Testis (tissue), 3 donors: Measurements from ENCODE around the gene STYK1. TPM values are rescaled to one million over a fixed set of nuclear protein-coding genes. Genes with fewer than 3 reads are reported as not detected.

Experiments
- DNase-seq: peaks from one replicate; pipeline ENCODE4 v3.0.0-alpha.2; 2019
- H3K27ac ChIP-seq, 2 donors: fragments of 200-600 bp; sonication (generic); one replicate each; pipeline ENCODE4 v1.5.1; 2019
- H3K27me3 ChIP-seq: fragments of 200-600 bp; sonication (generic); one replicate; pipeline ENCODE4 v1.5.1; 2019
- H3K36me3 ChIP-seq: fragments of 200-600 bp; sonication (generic); one replicate; pipeline ENCODE4 v1.5.1; 2017; ENCODE audit warnings: low read depth; ENCODE audit errors: missing control alignments
- H3K4me1 ChIP-seq: fragments of 200-600 bp; sonication (generic); one replicate; pipeline ENCODE4 v1.5.1; 2019
- H3K4me3 ChIP-seq, 2 donors: fragments of 200-600 bp; sonication (generic); one replicate each; pipeline ENCODE4 v1.5.1; 2017 to 2019
- H3K9me3 ChIP-seq: fragments of 200-600 bp; sonication (generic); one replicate; pipeline ENCODE4 v1.5.1; 2017
- CTCF ChIP-seq, 3 experiments: fragments of 450-650 bp in 2 of 3; fragments of 200-600 bp in 1 of 3; sonication (generic) in 1 of 3; IDR thresholded peaks; one replicate each; pipeline ENCODE4 v1.5.1; 2016 to 2019; ENCODE audit warnings: antibody characterized with exemption in 3 of 3, mild to moderate bottlenecking in 2 of 3, moderate library complexity in 1 of 3
- POLR2A ChIP-seq: fragments of 450-650 bp; IDR thresholded peaks from one replicate; pipeline ENCODE4 v1.6.1; 2017; ENCODE audit warnings: antibody characterized with exemption, mild to moderate bottlenecking, moderate library complexity
- WGBS, 2 donors: methylation state at CpG; one replicate each; pipeline ENCODE4 v1.1.5; 2018; 5-methylcytosine and 5-hydroxymethylcytosine counted together
- intact Hi-C: fragments of 100-400 bp; cut with DNase I; formaldehyde crosslinking; loops from one replicate; pipeline ENCODE4 v1.15.1; 2023; ENCODE audit warnings: low total_unique reads
- polyA plus RNA-seq: library from polyadenylated mRNA; stranded (reverse); fragments of 350-450 nt; fragmentation: Illumina TruSeq; extraction: RNeasy Lipid Tissue Mini Kit (QIAGEN cat#74804); gene quantifications from one replicate; pipeline ENCODE4 v1.2.3, GENCODE V29; 2014; ENCODE audit warnings: low read depth, low replicate concordance; ENCODE audit not compliant: insufficient read depth
- total RNA-seq, 2 donors: library from RNA; depleted of rRNA; stranded (reverse); fragments of >200 nt; gene quantifications; one replicate each; pipeline ENCODE4 v1.2.3, GENCODE V29; 2016

STYK1 gene
- total and polyA plus RNA-seq, 3 donors from 2014 or later, result 0.24 to 0.50 (median 0.26) TPM

GRCh38 chr12:10645910-10646309, 27.9 kb downstream of the STYK1 start:
- no peaks in the 10 kb centered on the region for H3K27me3 ChIP-seq
- no peaks in the 10 kb centered on the region for H3K36me3 ChIP-seq
- no peak overlapping the region for H3K4me3 ChIP-seq
- no peak for TF ChIP-seq POLR2A
- TF ChIP-seq CTCF (IDR thresholded peaks at IDR 0.05), result no peak
- no peak overlapping the region for H3K27ac ChIP-seq
- WGBS, 2 donors, result 43 to 45% methylated on average over 4 of the region's 4 CpGs
- H3K4me1 ChIP-seq, result no peaks in the 10 kb centered on the region
- DNase-seq, result no peak
- no peaks in the 10 kb centered on the region for H3K9me3 ChIP-seq
- intact Hi-C loops, result no loop called here

- no peak for DNase-seq
- Histone ChIP-seq H3K36me3 (no peaks in the 10 kb centered on the region), H3K27ac (no peak overlapping the region), H3K4me3 (no peak overlapping the region), H3K27me3 (no peaks in the 10 kb centered on the region), H3K4me1 (no peaks in the 10 kb centered on the region), H3K9me3 (no peaks in the 10 kb centered on the region)
- TF ChIP-seq CTCF (IDR thresholded peaks at IDR 0.05), result no peak
- TF ChIP-seq POLR2A, result no peak
- intact Hi-C loops, result no loop called here
- WGBS, 2 donors, result 73 to 80% methylated on average over 6 of the region's 6 CpGs
These were observed 31.9 kb downstream of the STYK1 start for GRCh38 chr12:10641735-10642500.

- 75 to 93% methylated on average over 1 of the region's 1 CpG for whole genome bisulfite sequencing, 2 donors
- TF ChIP-seq CTCF (IDR thresholded peaks at IDR 0.05) (no peak), POLR2A (no peak)
These were observed 35.1 kb downstream of the STYK1 start for GRCh38 chr12:10638728-10639127.

GRCh38 chr12:10636611-10637010, 37.2 kb downstream of the STYK1 start:
- DNase-seq, result no peak
- Histone ChIP-seq H3K27me3 (no peaks in the 10 kb centered on the region), H3K4me1 (no peaks in the 10 kb centered on the region), H3K9me3 (no peaks in the 10 kb centered on the region), H3K27ac (no peak overlapping the region), H3K36me3 (no peaks in the 10 kb centered on the region), H3K4me3 (no peak overlapping the region)
- TF ChIP-seq CTCF (IDR thresholded peaks at IDR 0.05) (no peak), POLR2A (no peak)
- 75 to 81% methylated on average over 6 of the region's 6 CpGs for WGBS, 2 donors
- intact Hi-C loops, result no loop called here

More at GRCh38 chr12:10638728-10639127, 35.1 kb downstream of the STYK1 start:
- Histone ChIP-seq H3K9me3 (no peaks in the 10 kb centered on the region), H3K4me1 (no peaks in the 10 kb centered on the region), H3K4me3 (no peak overlapping the region), H3K36me3 (no peaks in the 10 kb centered on the region), H3K27ac (no peak overlapping the region), H3K27me3 (no peaks in the 10 kb centered on the region)
- no peak for DNase-seq
- intact Hi-C loops, result no loop called here

GRCh38 chr12:10636124-10636523, 37.7 kb downstream of the STYK1 start:
- 89 to 92% methylated on average over 3 of the region's 3 CpGs for WGBS, 2 donors
- no peak for TF ChIP-seq POLR2A
- no peak for TF ChIP-seq CTCF (IDR thresholded peaks at IDR 0.05)
- Histone ChIP-seq H3K4me1 (no peaks in the 10 kb centered on the region), H3K27ac (no peak overlapping the region), H3K4me3 (no peak overlapping the region), H3K36me3 (no peaks in the 10 kb centered on the region), H3K27me3 (no peaks in the 10 kb centered on the region), H3K9me3 (no peaks in the 10 kb centered on the region)
- intact Hi-C loops, result no loop called here
- no peak for DNase-seq
